ENCODE measurements around the gene AKT3. TPM values are rescaled to one million over a fixed set of nuclear protein-coding genes. Genes with fewer than 3 reads are reported as not detected.
"Not testable (repeated sequence)": the region's sequence is repeated elsewhere in the genome, so short reads cannot be mapped to it uniquely, and the experiment has no call there.

Gene AKT3
- total and polyA plus RNA-seq, 2 experiments from 2014 or later: 4.5 to 18.5 TPM

- Histone ChIP-seq H3K4me2 (no peak overlapping the region), H3K36me3 (ENCODE audit: insufficient read depth) (no peaks in the 10 kb centered on the region), H2AFZ (no peak overlapping the region), H3K4me3 (no peak overlapping the region), H3K9me2 (ENCODE audit: insufficient read depth) (no peaks in the 10 kb centered on the region), H3K27me3 (ENCODE audit: insufficient read depth) (no peaks in the 10 kb centered on the region), H4K20me1 (replicated peaks; ENCODE audit: insufficient read depth) (no peaks in the 10 kb centered on the region), H3K79me2 (replicated peaks; ENCODE audit: insufficient read depth) (no peaks in the 10 kb centered on the region), H3F3A (replicated peaks; ENCODE audit: low read depth) (no peaks in the 10 kb centered on the region), H3K4me1 (ENCODE audit: insufficient read depth) (no peaks in the 10 kb centered on the region), H3K27ac (ENCODE audit: low read depth) (no peak overlapping the region)
- Mint-ChIP-seq H3K36me3 (ENCODE audit: low read depth) (peaks cover 6% of the 10 kb centered on the region; the same call in 2 of the 3 replicates), H3K27me3 (ENCODE audit: insufficient read depth, low read depth, poor library complexity) (no peaks in the 10 kb centered on the region), H3K4me1 (no peaks in the 10 kb centered on the region), H3K27ac (no peak overlapping the region), H3K4me3 (no peak overlapping the region), H3K9me3 (no peaks in the 10 kb centered on the region)
- ATAC-seq (no peak), DNase-seq (ENCODE audit: low spot score) (no peak)
- TF ChIP-seq JUNB (IDR thresholded peaks at IDR 0.05; ENCODE audit: unreplicated experiment): no peak
- TF ChIP-seq POLR2AphosphoS5 (IDR thresholded peaks at IDR 0.05; ENCODE audit: low read depth): no peak
- TF ChIP-seq, protein P1, sequence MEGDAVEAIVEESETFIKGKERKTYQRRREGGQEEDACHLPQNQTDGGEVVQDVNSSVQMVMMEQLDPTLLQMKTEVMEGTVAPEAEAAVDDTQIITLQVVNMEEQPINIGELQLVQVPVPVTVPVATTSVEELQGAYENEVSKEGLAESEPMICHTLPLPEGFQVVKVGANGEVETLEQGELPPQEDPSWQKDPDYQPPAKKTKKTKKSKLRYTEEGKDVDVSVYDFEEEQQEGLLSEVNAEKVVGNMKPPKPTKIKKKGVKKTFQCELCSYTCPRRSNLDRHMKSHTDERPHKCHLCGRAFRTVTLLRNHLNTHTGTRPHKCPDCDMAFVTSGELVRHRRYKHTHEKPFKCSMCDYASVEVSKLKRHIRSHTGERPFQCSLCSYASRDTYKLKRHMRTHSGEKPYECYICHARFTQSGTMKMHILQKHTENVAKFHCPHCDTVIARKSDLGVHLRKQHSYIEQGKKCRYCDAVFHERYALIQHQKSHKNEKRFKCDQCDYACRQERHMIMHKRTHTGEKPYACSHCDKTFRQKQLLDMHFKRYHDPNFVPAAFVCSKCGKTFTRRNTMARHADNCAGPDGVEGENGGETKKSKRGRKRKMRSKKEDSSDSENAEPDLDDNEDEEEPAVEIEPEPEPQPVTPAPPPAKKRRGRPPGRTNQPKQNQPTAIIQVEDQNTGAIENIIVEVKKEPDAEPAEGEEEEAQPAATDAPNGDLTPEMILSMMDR (conservative IDR thresholded peaks at IDR 0.05; ENCODE audit: low read depth in 2 of 2): no peak
These were observed 192.2 kb downstream of the AKT3 start for GRCh38 chr1:243657793-243658192.

DNA sequence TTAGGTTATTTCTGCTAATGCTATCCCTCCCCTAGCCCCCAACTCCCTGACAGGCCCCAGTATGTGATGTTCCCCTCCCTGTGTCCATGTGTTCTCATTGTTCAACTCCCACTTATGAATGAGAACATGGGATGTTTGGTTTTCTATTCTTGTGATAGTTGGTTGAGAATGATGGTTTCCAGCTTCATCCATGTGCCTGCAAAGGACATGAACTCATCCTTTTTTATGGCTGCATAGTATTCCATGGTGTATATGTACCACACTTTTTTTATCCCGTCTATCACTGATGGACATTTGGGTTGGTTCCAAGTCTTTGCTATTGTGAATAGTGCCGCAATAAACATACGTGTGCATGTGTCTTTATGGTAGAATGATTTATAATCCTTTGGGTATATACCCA lies 200.5 kb downstream of the AKT3 start:
- not testable (repeated sequence) for H3K4me2 ChIP-seq; H3F3A ChIP-seq (replicated peaks; ENCODE audit: low read depth); DNase-seq (ENCODE audit: low spot score); H3K27ac ChIP-seq (ENCODE audit: low read depth); H3K9me3 Mint-ChIP-seq; H3K4me1 Mint-ChIP-seq; H3K4me1 ChIP-seq (ENCODE audit: insufficient read depth); H3K27me3 ChIP-seq (ENCODE audit: insufficient read depth); H3K4me3 Mint-ChIP-seq; H4K20me1 ChIP-seq (replicated peaks; ENCODE audit: insufficient read depth); H3K4me3 ChIP-seq; ATAC-seq; H2AFZ ChIP-seq; H3K36me3 ChIP-seq (ENCODE audit: insufficient read depth); H3K9me2 ChIP-seq (ENCODE audit: insufficient read depth); H3K79me2 ChIP-seq (replicated peaks; ENCODE audit: insufficient read depth); H3K27ac Mint-ChIP-seq; H3K27me3 Mint-ChIP-seq (ENCODE audit: insufficient read depth, low read depth, poor library complexity)
- peaks cover 19% of the 10 kb centered on the region for H3K36me3 Mint-ChIP-seq (ENCODE audit: low read depth)

- ATAC-seq: no peak
- DNase-seq (ENCODE audit: low spot score): no peak
- no peak for TF ChIP-seq ETS1 (IDR thresholded peaks at IDR 0.05)
- no peak for TF ChIP-seq ZNF331 (CRISPR knock-in tag; IDR thresholded peaks at IDR 0.05; ENCODE audit: low read depth)
- no peak for TF ChIP-seq EZH2 (IDR thresholded peaks at IDR 0.05; ENCODE audit: low read depth, unreplicated experiment)
- no peak for TF ChIP-seq NANOG (IDR thresholded peaks at IDR 0.05; ENCODE audit: borderline replicate concordance)
- no peak for TF ChIP-seq POLR2AphosphoS5 (IDR thresholded peaks at IDR 0.05; ENCODE audit: low read depth)
- TF ChIP-seq CREB1 (CRISPR knock-in tag; IDR thresholded peaks at IDR 0.05; ENCODE audit: low read depth): no peak
- TF ChIP-seq EZH2phosphoT487 (IDR thresholded peaks at IDR 0.05; ENCODE audit: unreplicated experiment): no peak
- TF ChIP-seq ZNF114 (CRISPR knock-in tag; IDR thresholded peaks at IDR 0.05): no peak
- TF ChIP-seq STAT1 (IDR thresholded peaks at IDR 0.05; ENCODE audit: unreplicated experiment): no peak
- TF ChIP-seq, protein P2, sequence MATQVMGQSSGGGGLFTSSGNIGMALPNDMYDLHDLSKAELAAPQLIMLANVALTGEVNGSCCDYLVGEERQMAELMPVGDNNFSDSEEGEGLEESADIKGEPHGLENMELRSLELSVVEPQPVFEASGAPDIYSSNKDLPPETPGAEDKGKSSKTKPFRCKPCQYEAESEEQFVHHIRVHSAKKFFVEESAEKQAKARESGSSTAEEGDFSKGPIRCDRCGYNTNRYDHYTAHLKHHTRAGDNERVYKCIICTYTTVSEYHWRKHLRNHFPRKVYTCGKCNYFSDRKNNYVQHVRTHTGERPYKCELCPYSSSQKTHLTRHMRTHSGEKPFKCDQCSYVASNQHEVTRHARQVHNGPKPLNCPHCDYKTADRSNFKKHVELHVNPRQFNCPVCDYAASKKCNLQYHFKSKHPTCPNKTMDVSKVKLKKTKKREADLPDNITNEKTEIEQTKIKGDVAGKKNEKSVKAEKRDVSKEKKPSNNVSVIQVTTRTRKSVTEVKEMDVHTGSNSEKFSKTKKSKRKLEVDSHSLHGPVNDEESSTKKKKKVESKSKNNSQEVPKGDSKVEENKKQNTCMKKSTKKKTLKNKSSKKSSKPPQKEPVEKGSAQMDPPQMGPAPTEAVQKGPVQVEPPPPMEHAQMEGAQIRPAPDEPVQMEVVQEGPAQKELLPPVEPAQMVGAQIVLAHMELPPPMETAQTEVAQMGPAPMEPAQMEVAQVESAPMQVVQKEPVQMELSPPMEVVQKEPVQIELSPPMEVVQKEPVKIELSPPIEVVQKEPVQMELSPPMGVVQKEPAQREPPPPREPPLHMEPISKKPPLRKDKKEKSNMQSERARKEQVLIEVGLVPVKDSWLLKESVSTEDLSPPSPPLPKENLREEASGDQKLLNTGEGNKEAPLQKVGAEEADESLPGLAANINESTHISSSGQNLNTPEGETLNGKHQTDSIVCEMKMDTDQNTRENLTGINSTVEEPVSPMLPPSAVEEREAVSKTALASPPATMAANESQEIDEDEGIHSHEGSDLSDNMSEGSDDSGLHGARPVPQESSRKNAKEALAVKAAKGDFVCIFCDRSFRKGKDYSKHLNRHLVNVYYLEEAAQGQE (IDR thresholded peaks at IDR 0.05; ENCODE audit: unreplicated experiment): no peak
- TF ChIP-seq JUNB (IDR thresholded peaks at IDR 0.05; ENCODE audit: unreplicated experiment): no peak
- TF ChIP-seq, protein P1 (conservative IDR thresholded peaks at IDR 0.05; ENCODE audit: low read depth in 2 of 2): no peak
These were observed 203.2 kb downstream of the AKT3 start for GRCh38 chr1:243646841-243647240.

More at GRCh38 chr1:243646841-243647240, 203.2 kb downstream of the AKT3 start:
- no peaks in the 10 kb centered on the region for H3K27me3 Mint-ChIP-seq (ENCODE audit: insufficient read depth, low read depth, poor library complexity)
- Histone ChIP-seq H3K36me3 (ENCODE audit: insufficient read depth) (no peaks in the 10 kb centered on the region; the same call in 1 of the 2 replicates), H4K20me1 (replicated peaks; ENCODE audit: insufficient read depth) (no peaks in the 10 kb centered on the region), H3K4me2 (no peak overlapping the region), H3K4me3 (no peak overlapping the region), H3K79me2 (replicated peaks; ENCODE audit: insufficient read depth) (no peaks in the 10 kb centered on the region), H3K9me2 (ENCODE audit: insufficient read depth) (no peaks in the 10 kb centered on the region), H3K27ac (ENCODE audit: low read depth) (no peak overlapping the region), H3F3A (replicated peaks; ENCODE audit: low read depth) (no peaks in the 10 kb centered on the region), H3K27me3 (ENCODE audit: insufficient read depth) (no peaks in the 10 kb centered on the region), H2AFZ (no peak overlapping the region), H3K4me1 (ENCODE audit: insufficient read depth) (no peaks in the 10 kb centered on the region)
- peaks cover 22% of the 10 kb centered on the region; the same call in 2 of the 3 replicates for H3K36me3 Mint-ChIP-seq (ENCODE audit: low read depth)
- no peaks in the 10 kb centered on the region for H3K4me1 Mint-ChIP-seq
- no peak overlapping the region for H3K27ac Mint-ChIP-seq
- no peak overlapping the region for H3K4me3 Mint-ChIP-seq
- peaks cover 4% of the 10 kb centered on the region; the same call in 1 of the 3 replicates for H3K9me3 Mint-ChIP-seq

Measured in GM23338 (cell line).